Hepatocyte (in vitro differentiated cells): Measurements from ENCODE around the gene SP3.

Experiments used
- EZH2 ChIP-seq: fragments of 200-600 bp; sonication (generic); IDR thresholded peaks from 2 replicates; pipeline ENCODE4 v1.6.1; 2016; ENCODE audit warnings: antibody characterized with exemption, mild to moderate bottlenecking, borderline replicate concordance
- EZH2phosphoT487 ChIP-seq: fragments of 200-600 bp; sonication (generic); IDR thresholded peaks from one replicate; pipeline ENCODE4 v1.6.1; 2018; ENCODE audit warnings: antibody characterized with exemption, mild to moderate bottlenecking, low read depth, moderate library complexity; ENCODE audit not compliant: unreplicated experiment, severe bottlenecking
- TF ChIP-seq, protein P1 (sequence below): fragments of 200-600 bp; sonication (generic); IDR thresholded peaks from 2 replicates; pipeline ENCODE4 v1.5.1; 2016; ENCODE audit warnings: antibody characterized with exemption, mild to moderate bottlenecking; ENCODE audit not compliant: poor library complexity

DNA sequence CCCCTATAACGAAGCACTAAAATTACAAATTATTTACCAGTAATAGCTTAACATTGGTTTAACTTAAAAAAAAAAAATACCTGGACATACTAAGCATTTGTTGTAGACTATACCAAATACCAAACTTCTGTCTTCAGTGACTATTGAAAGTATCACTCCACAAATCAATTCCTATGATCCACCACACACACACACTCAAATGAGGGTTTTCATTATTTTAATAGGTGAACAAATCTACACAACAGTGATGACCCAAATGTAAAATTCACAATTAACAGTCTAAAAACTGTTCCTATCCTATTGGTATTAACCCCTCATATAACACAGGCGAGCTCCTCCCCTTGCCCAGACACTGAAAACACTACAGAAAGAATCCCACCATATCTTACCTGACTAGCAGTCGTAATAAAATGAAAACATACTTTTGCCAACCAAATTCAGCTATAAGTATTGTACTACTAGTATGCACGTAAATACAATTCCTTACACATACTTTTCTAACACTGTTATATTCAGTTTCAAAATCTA is 2.5 kb downstream of the SP3 start:
- TF ChIP-seq, protein P1, sequence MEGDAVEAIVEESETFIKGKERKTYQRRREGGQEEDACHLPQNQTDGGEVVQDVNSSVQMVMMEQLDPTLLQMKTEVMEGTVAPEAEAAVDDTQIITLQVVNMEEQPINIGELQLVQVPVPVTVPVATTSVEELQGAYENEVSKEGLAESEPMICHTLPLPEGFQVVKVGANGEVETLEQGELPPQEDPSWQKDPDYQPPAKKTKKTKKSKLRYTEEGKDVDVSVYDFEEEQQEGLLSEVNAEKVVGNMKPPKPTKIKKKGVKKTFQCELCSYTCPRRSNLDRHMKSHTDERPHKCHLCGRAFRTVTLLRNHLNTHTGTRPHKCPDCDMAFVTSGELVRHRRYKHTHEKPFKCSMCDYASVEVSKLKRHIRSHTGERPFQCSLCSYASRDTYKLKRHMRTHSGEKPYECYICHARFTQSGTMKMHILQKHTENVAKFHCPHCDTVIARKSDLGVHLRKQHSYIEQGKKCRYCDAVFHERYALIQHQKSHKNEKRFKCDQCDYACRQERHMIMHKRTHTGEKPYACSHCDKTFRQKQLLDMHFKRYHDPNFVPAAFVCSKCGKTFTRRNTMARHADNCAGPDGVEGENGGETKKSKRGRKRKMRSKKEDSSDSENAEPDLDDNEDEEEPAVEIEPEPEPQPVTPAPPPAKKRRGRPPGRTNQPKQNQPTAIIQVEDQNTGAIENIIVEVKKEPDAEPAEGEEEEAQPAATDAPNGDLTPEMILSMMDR, result no peak
- TF ChIP-seq EZH2 (no peak), EZH2phosphoT487 (no peak)
